NCI-H2107 treated with DMSO at 0.1 percent for 48 hours (cell line): ENCODE measurements around the gene PLCB1.

Experiments
- DNase-seq: peaks from one replicate; lab custom pipeline; 2025; ENCODE audit not compliant: unreplicated experiment; lab: John Stamatoyannopoulos, UW

The PLCB1 gene

GRCh38 chr20:8395956-8396355 is 263.9 kb downstream of the PLCB1 start:
- DNase-seq = no peak

GRCh38 chr20:8398263-8399051 is 266.4 kb downstream of the PLCB1 start:
- no peak for DNase-seq

GRCh38 chr20:8399947-8400346 is 267.9 kb downstream of the PLCB1 start:
- no peak for DNase-seq

GRCh38 chr20:8400486-8400885 is 268.4 kb downstream of the PLCB1 start:
- no peak for DNase-seq

- no peak for DNase-seq
Measured at GRCh38 chr20:8401556-8401955, 269.5 kb downstream of the PLCB1 start.

- no peak for DNase-seq
Measured at GRCh38 chr20:8402798-8403197, 270.7 kb downstream of the PLCB1 start.

GRCh38 chr20:8404912-8405635 is 273.0 kb downstream of the PLCB1 start:
- DNase-seq = no peak

- no peak for DNase-seq
Measured at GRCh38 chr20:8406391-8406790, 274.3 kb downstream of the PLCB1 start.

- no peak for DNase-seq
Measured at GRCh38 chr20:8408587-8409307, 276.7 kb downstream of the PLCB1 start.

- DNase-seq = no peak
Measured at GRCh38 chr20:8413691-8414090, 281.6 kb downstream of the PLCB1 start.

GRCh38 chr20:8414586-8415274 is 282.7 kb downstream of the PLCB1 start:
- DNase-seq = peak; percentile 46

- no peak for DNase-seq
Measured at GRCh38 chr20:8421981-8422380, 289.9 kb downstream of the PLCB1 start.

GRCh38 chr20:8423482-8423881 is 291.4 kb downstream of the PLCB1 start:
- no peak for DNase-seq

GRCh38 chr20:8424010-8424409 is 291.9 kb downstream of the PLCB1 start:
- no peak for DNase-seq

GRCh38 chr20:8425016-8425415 is 292.9 kb downstream of the PLCB1 start:
- no peak for DNase-seq

GRCh38 chr20:8425802-8426201 is 293.7 kb downstream of the PLCB1 start:
- no peak for DNase-seq

GRCh38 chr20:8427419-8428040 is 295.5 kb downstream of the PLCB1 start:
- DNase-seq = no peak

GRCh38 chr20:8428988-8429387 is 296.9 kb downstream of the PLCB1 start:
- DNase-seq = no peak

- peak; percentile 42 for DNase-seq
Measured at GRCh38 chr20:8431538-8432434, 299.7 kb downstream of the PLCB1 start.
